Mammary epithelial cell (primary cell): ENCODE measurements around the gene KMT2D.

ENCODE experiments used
- EZH2 ChIP-seq: IDR thresholded peaks from 2 replicates; pipeline ENCODE4 v1.6.1; 2012; ENCODE audit warnings: low read length, inconsistent platforms, borderline replicate concordance
- TF ChIP-seq, protein P1 (sequence below), 2 donors: IDR thresholded peaks in 1 of 2; conservative IDR thresholded peaks in 1 of 2; 2 replicates each; pipeline ENCODE4 v1.5.1; 2011 to 2012; ENCODE audit warnings: inconsistent platforms in 2 of 2, low read length in 2 of 2, mild to moderate bottlenecking in 2 of 2, control low read depth in 1 of 2, low read depth in 1 of 2; ENCODE audit not compliant: insufficient read depth in 1 of 2; ENCODE audit errors: extremely low read depth in 1 of 2

DNA sequence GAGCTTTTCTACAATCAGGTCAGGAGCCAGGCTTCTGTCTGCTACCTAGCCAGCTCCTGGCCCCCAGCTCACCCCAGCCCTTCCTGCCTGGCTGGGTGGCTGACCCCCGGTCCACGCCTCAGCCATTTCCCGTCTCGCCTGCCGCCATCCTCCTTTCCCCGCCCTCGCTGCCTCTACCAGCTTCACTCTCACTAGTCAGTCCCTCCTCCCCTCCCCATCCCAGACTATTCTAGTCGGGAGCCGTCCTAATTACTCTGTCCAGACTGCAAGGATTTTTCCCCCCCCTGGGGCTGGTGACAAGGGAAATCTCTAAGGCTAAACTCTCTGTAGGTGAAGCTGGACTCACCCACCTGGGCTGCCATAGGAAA is 33.2 kb upstream of the KMT2D start:
- TF ChIP-seq, protein P1, sequence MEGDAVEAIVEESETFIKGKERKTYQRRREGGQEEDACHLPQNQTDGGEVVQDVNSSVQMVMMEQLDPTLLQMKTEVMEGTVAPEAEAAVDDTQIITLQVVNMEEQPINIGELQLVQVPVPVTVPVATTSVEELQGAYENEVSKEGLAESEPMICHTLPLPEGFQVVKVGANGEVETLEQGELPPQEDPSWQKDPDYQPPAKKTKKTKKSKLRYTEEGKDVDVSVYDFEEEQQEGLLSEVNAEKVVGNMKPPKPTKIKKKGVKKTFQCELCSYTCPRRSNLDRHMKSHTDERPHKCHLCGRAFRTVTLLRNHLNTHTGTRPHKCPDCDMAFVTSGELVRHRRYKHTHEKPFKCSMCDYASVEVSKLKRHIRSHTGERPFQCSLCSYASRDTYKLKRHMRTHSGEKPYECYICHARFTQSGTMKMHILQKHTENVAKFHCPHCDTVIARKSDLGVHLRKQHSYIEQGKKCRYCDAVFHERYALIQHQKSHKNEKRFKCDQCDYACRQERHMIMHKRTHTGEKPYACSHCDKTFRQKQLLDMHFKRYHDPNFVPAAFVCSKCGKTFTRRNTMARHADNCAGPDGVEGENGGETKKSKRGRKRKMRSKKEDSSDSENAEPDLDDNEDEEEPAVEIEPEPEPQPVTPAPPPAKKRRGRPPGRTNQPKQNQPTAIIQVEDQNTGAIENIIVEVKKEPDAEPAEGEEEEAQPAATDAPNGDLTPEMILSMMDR (conservative IDR thresholded peaks at IDR 0.05 in 1 of 2, IDR thresholded peaks at IDR 0.05 in 1 of 2; ENCODE audit: extremely low read depth in 1 of 2, insufficient read depth in 1 of 2, low read depth in 1 of 2, low read length in 2 of 2) = no peak
- TF ChIP-seq EZH2 = no peak
